ENCODE results near the gene COP1. TPM values are rescaled to one million over a fixed set of nuclear protein-coding genes. Genes with fewer than 3 reads are reported as not detected.
A peak's percentile ranks its signal among the peaks of the same experiment; 100 is the strongest.

The COP1 gene
- total RNA-seq, 1 experiment from 2014 or later = 33.1 TPM

- no peaks in the 10 kb centered on the region for H3K36me3 ChIP-seq (ENCODE audit: control insufficient read depth in 1 of 2, insufficient read depth in 2 of 2, low read length in 2 of 2)
- no peaks in the 10 kb centered on the region for H3K9me2 ChIP-seq (ENCODE audit: insufficient read depth)
- ChIA-PET CTCF (interaction anchor here (0.6 kb wide), 1 partner anchor 9 kb away, joined by 3 read pairs; no protein-coding TSS in a partner anchor), RAD21 (ENCODE audit: low non-redundant PET in 1 of 2, low total read pairs in 2 of 2, uncharacterized antibody in 2 of 2, unreplicated experiment in 2 of 2) (interaction anchor here in 1 of 2 experiments (0.6 kb wide), 1 partner anchor 1056 kb away, joined by 3 read pairs; no protein-coding TSS in a partner anchor), POLR2A (interaction anchor here (0.6 to 0.9 kb wide), 6 partner anchors 11 to 23 kb away, joined by 3 to 6 read pairs (median 3); no protein-coding TSS in a partner anchor)
- H3K9me3 ChIP-seq (ENCODE audit: control insufficient read depth in 1 of 2, insufficient read depth in 1 of 2, low read depth in 1 of 2, low read length in 2 of 2) = no peaks in the 10 kb centered on the region
- peak overlapping the region; percentile 68 for H3K9ac ChIP-seq (ENCODE audit: low read length)
- no peak overlapping the region for H2AFZ ChIP-seq (ENCODE audit: low read depth, low read length, poor library complexity, severe bottlenecking)
- H3K4me3 ChIP-seq (replicated peaks in 1 of 2; ENCODE audit: low read depth in 1 of 2, low read length in 2 of 2) = peak overlapping the region; percentile 73 to 93
- peaks cover 4% of the 10 kb centered on the region; the same call in 1 of the 2 replicates for H4K20me1 ChIP-seq (ENCODE audit: insufficient read depth)
- no peak for ATAC-seq
- H3K27ac ChIP-seq (ENCODE audit: low read depth, low read length) = peak overlapping the region; percentile 95; the same call in 1 of the 2 replicates
- no TSS peak for BruUV-seq (replicated peaks)
- peaks cover 6 to 19% of the 10 kb centered on the region in 2 experiments; a peak in 3 of 4 replicates for H3K4me1 ChIP-seq (ENCODE audit: control insufficient read depth in 1 of 2, insufficient read depth in 2 of 2, low read length in 2 of 2)
- intact Hi-C loops (cut with micrococcal nuclease) = no loop called here
- H3K79me2 ChIP-seq (ENCODE audit: insufficient read depth, low read length) = peaks cover 49% of the 10 kb centered on the region
- no peaks in the 10 kb centered on the region for H3K27me3 ChIP-seq (ENCODE audit: insufficient read depth, low read length)
- TF ChIP-seq ZNF274 (IDR thresholded peaks at IDR 0.05; ENCODE audit: low read depth, low read length) (no peak), REST (IDR thresholded peaks at IDR 0.05; ENCODE audit: low read depth) (no peak), FOSL1 (IDR thresholded peaks at IDR 0.05; ENCODE audit: low read depth) (no peak), EZH2phosphoT487 (IDR thresholded peaks at IDR 0.05; ENCODE audit: borderline replicate concordance) (no peak), POLR2AphosphoS5 (IDR thresholded peaks at IDR 0.05; ENCODE audit: low read depth, low read length) (no peak), ATF3 (IDR thresholded peaks at IDR 0.05) (no peak), MAX (IDR thresholded peaks at IDR 0.05) (no peak), YY1 (IDR thresholded peaks at IDR 0.05; ENCODE audit: extremely low read depth, insufficient replicate concordance, low read depth, low read length) (no peak), ZFX (IDR thresholded peaks at IDR 0.05) (no peak)
- no peak for DNase-seq (ENCODE audit: low read depth, low spot score)
- H3K4me2 ChIP-seq (ENCODE audit: low read length) = peak overlapping the region; percentile 78
Measured at GRCh38 chr1:176208034-176208433, 948 bp upstream of the COP1 start.

Data from HCT116 (cell line).